CD4-positive, CD25-positive, alpha-beta regulatory T cell (primary cell): Measurements from ENCODE around the gene AHRR. TPM values are rescaled to one million over a fixed set of nuclear protein-coding genes. Genes with fewer than 3 reads are reported as not detected.

ENCODE experiments used
- ATAC-seq, 2 donors: fragments of 150-1000 bp; cut with Tn5 transposase; one replicate each; pipeline ENCODE4 v1.10.0; 2021; ENCODE audit warnings: low read depth in 2 of 2, moderate number of reproducible peaks in 2 of 2, moderate library complexity in 1 of 2
- DNase-seq, 3 donors: peaks; one replicate each; pipeline versions ENCODE4 v3.0.0 to v3.0.0-alpha.2; 2012 to 2022; ENCODE audit warnings: mixed read lengths in 1 of 3
- H3K27ac ChIP-seq: one replicate; pipeline ENCODE4 v1.7.0; 2013; ENCODE audit warnings: mild to moderate bottlenecking, low read length; ENCODE audit not compliant: insufficient read depth, poor library complexity, severe bottlenecking
- H3K27me3 ChIP-seq: one replicate; pipeline ENCODE4 v1.7.0; 2013; ENCODE audit warnings: low read length; ENCODE audit not compliant: control insufficient read depth, insufficient read depth
- H3K36me3 ChIP-seq: one replicate; pipeline ENCODE4 v1.7.0; 2013; ENCODE audit warnings: mild to moderate bottlenecking, low read length, moderate library complexity; ENCODE audit not compliant: control insufficient read depth, insufficient read depth
- H3K4me1 ChIP-seq: 2 replicates; pipeline ENCODE4 v1.7.0; 2013; ENCODE audit warnings: mild to moderate bottlenecking, low read length; ENCODE audit not compliant: insufficient read depth, control insufficient read depth, poor library complexity, severe bottlenecking
- H3K4me3 ChIP-seq: one replicate; pipeline ENCODE4 v1.7.0; 2013; ENCODE audit warnings: low read depth, mild to moderate bottlenecking, low read length, moderate library complexity
- H3K9me3 ChIP-seq, 2 experiments: 1 replicate in 1 of 2; 2 replicates in 1 of 2; pipeline ENCODE4 v1.7.0; 2013; ENCODE audit warnings: low read length in 2 of 2, mild to moderate bottlenecking in 1 of 2, moderate library complexity in 1 of 2; ENCODE audit not compliant: control insufficient read depth in 2 of 2
- H3K27ac Mint-ChIP-seq, 3 donors: one replicate each; pipeline ENCODE4 v1.8.0; 2020 to 2022; ENCODE audit warnings: mild to moderate bottlenecking in 3 of 3, mixed read lengths in 3 of 3, moderate library complexity in 2 of 3
- H3K27me3 Mint-ChIP-seq: one replicate; pipeline ENCODE4 v1.8.0; 2022; ENCODE audit warnings: mild to moderate bottlenecking, mixed read lengths
- H3K36me3 Mint-ChIP-seq: one replicate; pipeline ENCODE4 v1.8.0; 2020; ENCODE audit warnings: mixed read lengths
- H3K4me1 Mint-ChIP-seq, 4 donors: one replicate each; pipeline ENCODE4 v1.8.0; 2020 to 2022; ENCODE audit warnings: mixed read lengths in 4 of 4, mild to moderate bottlenecking in 1 of 4
- H3K4me3 Mint-ChIP-seq, 4 donors: one replicate each; pipeline ENCODE4 v1.8.0; 2020 to 2022; ENCODE audit warnings: mild to moderate bottlenecking in 4 of 4, mixed read lengths in 4 of 4, moderate library complexity in 3 of 4
- H3K9me3 Mint-ChIP-seq, 7 donors: one replicate each; pipeline ENCODE4 v1.8.0; 2020 to 2022; ENCODE audit warnings: mixed read lengths in 7 of 7, mild to moderate bottlenecking in 3 of 7, moderate library complexity in 2 of 7
- polyA plus RNA-seq, 4 donors: library from polyadenylated mRNA; unstranded; fragments of 300-500 nt; fragmentation: Illumina TruSeq; gene quantifications; one replicate each; pipeline ENCODE4 v1.2.3, GENCODE V29; 2021
- total RNA-seq: library from RNA; stranded (reverse); gene quantifications from one replicate; pipeline ENCODE4 v1.2.3, GENCODE V29; 2022

AHRR gene
- total and polyA plus RNA-seq, 5 donors from 2014 or later, result 0.20 to 4.5 (median 0.72) TPM

DNA sequence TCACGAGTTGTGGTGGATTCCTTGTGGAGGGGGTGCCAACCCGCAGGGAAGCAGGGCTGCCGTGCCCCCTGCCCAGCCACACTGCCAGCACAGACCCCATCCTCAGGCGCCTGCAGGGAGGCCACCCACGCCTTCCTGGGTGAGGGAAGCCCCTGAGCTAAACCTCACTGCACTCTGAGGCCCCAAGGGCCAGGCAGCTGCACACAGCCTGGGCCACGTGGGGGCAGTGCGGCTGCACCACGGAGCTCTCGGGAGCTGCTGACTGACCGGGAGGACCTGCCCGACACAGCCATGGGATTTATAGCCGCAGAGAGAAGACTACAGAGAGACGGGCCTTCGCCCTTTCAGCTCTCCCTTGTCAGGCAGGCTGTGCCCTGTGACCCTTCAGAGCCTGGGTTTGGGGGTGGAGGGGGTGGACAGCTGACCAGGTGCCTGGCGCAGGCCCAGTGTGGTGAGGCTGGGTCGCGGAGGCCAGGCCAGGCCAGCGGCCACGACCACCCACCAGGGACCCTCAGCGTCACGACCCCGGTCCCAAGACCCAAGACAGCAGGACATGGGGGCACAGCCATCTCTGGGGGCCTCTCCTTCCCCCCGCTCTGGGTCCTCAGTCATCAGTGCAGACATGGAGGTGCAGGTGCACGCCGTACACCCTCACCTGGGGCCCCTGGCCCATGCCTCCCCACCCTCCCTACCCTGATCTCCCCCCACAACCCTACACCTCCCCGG lies 4.3 kb upstream of the AHRR start:
- ATAC-seq (peak in 1 of 2 donors; percentile 32), DNase-seq (peak in 1 of 3 donors; percentile 60)
- peaks cover 37% of the 10 kb centered on the region for H3K36me3 ChIP-seq
- H3K4me1 ChIP-seq, result peaks cover 19% of the 10 kb centered on the region
- no peak overlapping the region for H3K4me3 ChIP-seq
- H3K27me3 ChIP-seq, result no peaks in the 10 kb centered on the region
- no peaks in the 10 kb centered on the region for H3K9me3 Mint-ChIP-seq
- no peaks in the 10 kb centered on the region for H3K9me3 ChIP-seq
- H3K36me3 Mint-ChIP-seq, result peaks cover 19% of the 10 kb centered on the region
- peaks cover 19% of the 10 kb centered on the region for H3K27me3 Mint-ChIP-seq
- H3K4me3 Mint-ChIP-seq, result no peak overlapping the region
- H3K4me1 Mint-ChIP-seq, result peaks cover 0 to 5% (median 0%) of the 10 kb centered on the region in 4 donors
- no peak overlapping the region for H3K27ac Mint-ChIP-seq
- H3K27ac ChIP-seq, result no peak overlapping the region

- no peaks in the 10 kb centered on the region for H3K9me3 Mint-ChIP-seq
- H3K27ac ChIP-seq, result no peak overlapping the region
- peaks cover 19% of the 10 kb centered on the region for H3K36me3 Mint-ChIP-seq
- H3K4me3 ChIP-seq, result no peak overlapping the region
- no peak overlapping the region for H3K4me3 Mint-ChIP-seq
- DNase-seq, result no peak
- no peak for ATAC-seq
- H3K4me1 ChIP-seq, result peaks cover 24% of the 10 kb centered on the region
- H3K27me3 Mint-ChIP-seq, result peaks cover 21% of the 10 kb centered on the region
- H3K36me3 ChIP-seq, result peaks cover 26% of the 10 kb centered on the region
- no peaks in the 10 kb centered on the region for H3K27me3 ChIP-seq
- no peak overlapping the region for H3K27ac Mint-ChIP-seq
- H3K9me3 ChIP-seq, result no peaks in the 10 kb centered on the region
- H3K4me1 Mint-ChIP-seq, result peaks cover 0 to 5% (median 0%) of the 10 kb centered on the region in 4 donors
These were observed 3.1 kb upstream of the AHRR start for GRCh38 chr5:318341-318897.

DNA sequence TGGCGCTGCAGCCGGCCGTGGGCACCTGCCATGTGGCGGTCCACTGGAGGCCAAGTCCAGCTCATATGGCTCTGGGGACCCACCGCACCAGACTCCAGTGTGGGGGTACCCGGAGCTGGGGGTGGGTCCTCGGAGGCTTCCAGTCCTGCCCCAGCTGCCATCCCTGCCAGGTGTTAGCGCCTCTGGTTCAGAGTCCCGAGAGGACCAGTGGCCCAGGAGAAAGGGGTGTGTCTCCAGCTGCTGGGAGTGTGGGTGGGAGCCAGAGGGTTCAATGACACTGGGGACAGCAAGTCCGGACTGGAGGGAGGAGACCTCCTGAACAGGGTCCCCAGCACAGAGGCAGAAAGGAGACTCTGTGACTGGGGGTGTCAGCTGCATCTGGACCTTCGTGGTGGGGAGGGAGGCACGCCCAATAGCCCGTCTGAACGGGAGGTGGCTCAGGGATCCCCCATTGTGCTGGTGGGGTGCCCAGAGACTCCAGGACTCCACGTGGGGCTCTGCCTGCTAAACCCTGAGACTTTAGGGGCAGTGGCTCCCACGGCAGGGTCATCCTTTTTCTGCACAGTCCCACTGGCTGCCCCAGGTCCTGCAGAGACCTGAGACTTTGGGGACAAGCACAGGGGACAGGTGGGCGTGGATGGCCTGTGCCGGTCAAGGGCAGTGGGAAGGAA lies 2.4 kb upstream of the AHRR start:
- no peak for DNase-seq
- H3K4me3 Mint-ChIP-seq, result peak overlapping the region in 2 of 4 donors; percentile 65 to 68
- H3K4me1 Mint-ChIP-seq, result peaks cover 0 to 11% (median 0%) of the 10 kb centered on the region in 4 donors
- H3K27me3 Mint-ChIP-seq, result peaks cover 28% of the 10 kb centered on the region
- H3K27me3 ChIP-seq, result no peaks in the 10 kb centered on the region
- H3K36me3 Mint-ChIP-seq, result peaks cover 19% of the 10 kb centered on the region
- H3K9me3 ChIP-seq, result no peaks in the 10 kb centered on the region
- peaks cover 24% of the 10 kb centered on the region for H3K4me1 ChIP-seq
- ATAC-seq, result no peak
- no peak overlapping the region for H3K4me3 ChIP-seq
- no peak overlapping the region for H3K27ac Mint-ChIP-seq
- H3K9me3 Mint-ChIP-seq, result no peaks in the 10 kb centered on the region
- peaks cover 19% of the 10 kb centered on the region for H3K36me3 ChIP-seq
- no peak overlapping the region for H3K27ac ChIP-seq

DNA sequence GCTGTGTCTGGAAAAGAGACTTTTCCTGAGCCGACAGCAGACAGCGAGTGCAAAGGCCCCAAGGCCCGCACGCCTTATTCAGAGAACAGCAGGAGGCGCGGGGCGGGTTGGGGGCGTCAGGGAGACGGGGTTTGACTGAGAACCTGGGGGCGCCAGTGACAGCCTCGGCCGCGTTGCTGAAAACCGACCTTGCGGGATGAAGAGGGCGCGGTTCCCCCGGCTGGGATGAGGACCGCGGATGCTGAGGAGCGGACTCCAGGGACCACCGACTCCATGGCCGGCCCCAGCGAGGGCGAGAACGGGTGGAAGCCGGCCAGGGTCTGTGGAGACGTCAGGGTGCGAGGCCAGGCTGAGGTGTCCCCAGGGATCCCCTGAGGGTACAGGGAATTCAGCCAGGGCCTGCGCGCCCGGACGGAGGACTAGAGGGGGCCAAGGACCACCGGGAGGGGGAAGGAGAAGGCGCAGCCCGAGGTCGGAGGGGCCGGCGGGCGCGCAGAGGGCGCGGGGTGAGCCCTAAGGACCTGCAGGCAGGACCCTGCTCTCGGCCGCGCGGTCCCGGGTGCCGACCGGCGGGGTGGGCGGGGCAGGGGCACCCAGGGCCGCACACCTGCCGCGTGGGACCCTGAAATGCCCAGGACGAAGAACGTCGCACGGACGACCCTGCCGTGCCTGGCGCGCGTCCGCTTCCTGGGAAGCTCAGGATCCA lies 837 bp upstream of the AHRR start:
- Histone ChIP-seq H3K27me3 (no peaks in the 10 kb centered on the region), H3K9me3 (no peaks in the 10 kb centered on the region), H3K27ac (no peak overlapping the region), H3K4me3 (no peak overlapping the region), H3K36me3 (peaks cover 4% of the 10 kb centered on the region), H3K4me1 (peaks cover 24% of the 10 kb centered on the region)
- peaks cover 0 to 11% (median 0%) of the 10 kb centered on the region in 4 donors for H3K4me1 Mint-ChIP-seq
- H3K9me3 Mint-ChIP-seq, result no peaks in the 10 kb centered on the region
- H3K4me3 Mint-ChIP-seq, result peak overlapping the region; percentile 46 to 81 (median 68)
- H3K27me3 Mint-ChIP-seq, result peaks cover 34% of the 10 kb centered on the region
- no peak for DNase-seq
- no peak overlapping the region for H3K27ac Mint-ChIP-seq
- ATAC-seq, result no peak
- H3K36me3 Mint-ChIP-seq, result peaks cover 4% of the 10 kb centered on the region

DNA sequence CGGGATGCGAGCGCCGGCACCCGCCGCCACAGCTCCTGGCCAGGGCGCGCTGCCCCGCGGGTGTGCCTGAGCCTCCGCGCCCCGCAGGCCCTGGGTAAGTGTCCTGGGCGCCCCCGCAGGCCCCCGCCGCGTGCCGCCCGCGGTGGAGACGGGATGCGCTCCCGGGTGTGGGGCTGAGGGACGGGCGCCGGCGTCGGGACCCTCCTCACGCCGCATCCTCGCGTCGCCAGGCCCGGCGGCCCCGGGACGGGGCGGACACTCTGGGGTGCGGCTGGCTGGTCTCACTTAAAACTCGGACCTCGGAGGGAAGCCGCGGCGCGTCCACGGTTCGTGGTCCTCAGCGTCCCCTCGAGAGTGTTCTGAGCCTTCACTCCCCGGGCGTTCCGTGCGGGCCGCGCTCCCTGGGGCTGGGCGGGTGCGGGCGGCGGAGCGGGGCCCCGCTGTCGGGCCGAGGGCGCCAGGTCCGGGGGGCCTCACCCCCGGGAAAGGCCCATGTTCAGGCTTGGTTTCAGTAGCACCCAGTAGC lies 275 bp downstream of the AHRR start:
- Mint-ChIP-seq H3K27ac (no peak overlapping the region), H3K27me3 (peaks cover 39% of the 10 kb centered on the region), H3K4me3 (peak overlapping the region in 1 of 4 donors; percentile 75), H3K4me1 (peaks cover 0 to 11% (median 0%) of the 10 kb centered on the region in 4 donors), H3K36me3 (no peaks in the 10 kb centered on the region), H3K9me3 (no peaks in the 10 kb centered on the region)
- DNase-seq (no peak), ATAC-seq (no peak)
- Histone ChIP-seq H3K4me1 (peaks cover 24% of the 10 kb centered on the region), H3K4me3 (no peak overlapping the region), H3K27ac (no peak overlapping the region), H3K9me3 (no peaks in the 10 kb centered on the region), H3K36me3 (no peaks in the 10 kb centered on the region), H3K27me3 (no peaks in the 10 kb centered on the region)

GRCh38 chr5:322281-322941 lies 897 bp downstream of the AHRR start:
- H3K27me3 Mint-ChIP-seq, result peaks cover 39% of the 10 kb centered on the region
- Histone ChIP-seq H3K27me3 (no peaks in the 10 kb centered on the region), H3K4me3 (no peak overlapping the region), H3K9me3 (no peaks in the 10 kb centered on the region), H3K36me3 (no peaks in the 10 kb centered on the region), H3K27ac (peak overlapping the region; percentile 47), H3K4me1 (peaks cover 21% of the 10 kb centered on the region)
- no peaks in the 10 kb centered on the region for H3K9me3 Mint-ChIP-seq
- DNase-seq, result peak in 1 of 3 donors; percentile 59
- ATAC-seq, result peak in 1 of 2 donors; percentile 33
- peaks cover 0 to 11% (median 0%) of the 10 kb centered on the region in 4 donors for H3K4me1 Mint-ChIP-seq
- no peak overlapping the region for H3K27ac Mint-ChIP-seq
- no peaks in the 10 kb centered on the region for H3K36me3 Mint-ChIP-seq
- H3K4me3 Mint-ChIP-seq, result peak overlapping the region; percentile 44 to 91 (median 70)
